Uterus (tissue), 4 donors: ENCODE measurements around the gene SMARCD2. TPM values are rescaled to one million over a fixed set of nuclear protein-coding genes. Genes with fewer than 3 reads are reported as not detected.
"Not testable (repeated sequence)": the region's sequence is repeated elsewhere in the genome, so short reads cannot be mapped to it uniquely, and the experiment has no call there.

ENCODE experiments used
- DNase-seq, 2 donors: peaks; one replicate each; pipeline ENCODE4 v3.0.0-alpha.2; 2019 to 2020
- H3K27ac ChIP-seq, 2 donors: fragments of 200-600 bp; sonication (generic); 1 replicate in 1 of 2; 2 replicates in 1 of 2; pipeline ENCODE4 v1.5.1; 2016 to 2018
- H3K27me3 ChIP-seq, 2 donors: fragments of 200-600 bp; sonication (generic); one replicate each; pipeline ENCODE4 v1.5.1; 2018 to 2019; ENCODE audit warnings: control low read depth in 1 of 2
- H3K36me3 ChIP-seq, 2 donors: fragments of 200-600 bp; sonication (generic); one replicate each; pipeline ENCODE4 v1.5.1; 2019; ENCODE audit warnings: control low read depth in 1 of 2
- H3K4me1 ChIP-seq, 2 donors: fragments of 200-600 bp; sonication (generic); one replicate each; pipeline ENCODE4 v1.5.1; 2018 to 2019; ENCODE audit warnings: control low read depth in 1 of 2
- H3K4me3 ChIP-seq, 2 donors: fragments of 200-600 bp; sonication (generic); 1 replicate in 1 of 2; 2 replicates in 1 of 2; pipeline ENCODE4 v1.5.1; 2018 to 2019; ENCODE audit warnings: mild to moderate bottlenecking in 1 of 2
- H3K9me3 ChIP-seq, 2 donors: fragments of 200-600 bp; sonication (generic); one replicate each; pipeline ENCODE4 v1.5.1; 2019; ENCODE audit warnings: control low read depth in 1 of 2
- POLR2A ChIP-seq, 2 donors: fragments of 450-650 bp; IDR thresholded peaks; one replicate each; pipeline ENCODE4 v1.6.1; 2016; ENCODE audit warnings: antibody characterized with exemption in 2 of 2, mild to moderate bottlenecking in 1 of 2, moderate library complexity in 1 of 2
- intact Hi-C: fragments of 100-400 bp; cut with DNase I; formaldehyde crosslinking; loops from one replicate; pipeline ENCODE4 v1.15.1; 2023; ENCODE audit warnings: low total_unique reads
- total RNA-seq, 4 donors: library from RNA; depleted of rRNA in 3 of 4; stranded (reverse); fragments of >200 nt in 3 of 4; gene quantifications; one replicate each; pipeline versions ENCODE4 v1.1.0 to v1.2.4, GENCODE V29; 2014 to 2023
- TF ChIP-seq, protein P1 (sequence below), 4 experiments: fragments of 200-600 bp in 2 of 4; fragments of 450-650 bp in 2 of 4; sonication (generic) in 2 of 4; IDR thresholded peaks; one replicate each; pipeline ENCODE4 v1.5.1; 2016 to 2019; ENCODE audit warnings: antibody characterized with exemption in 4 of 4, mild to moderate bottlenecking in 2 of 4, moderate library complexity in 1 of 4
- donor health status: DM: yes; HTN: yes; CAD: no.

SMARCD2 gene
- total RNA-seq = 100 to 1,000 TPM in 2 of 4 donors, 10 to 100 TPM in 2; 72.9 to 205 (median 101) TPM

DNA sequence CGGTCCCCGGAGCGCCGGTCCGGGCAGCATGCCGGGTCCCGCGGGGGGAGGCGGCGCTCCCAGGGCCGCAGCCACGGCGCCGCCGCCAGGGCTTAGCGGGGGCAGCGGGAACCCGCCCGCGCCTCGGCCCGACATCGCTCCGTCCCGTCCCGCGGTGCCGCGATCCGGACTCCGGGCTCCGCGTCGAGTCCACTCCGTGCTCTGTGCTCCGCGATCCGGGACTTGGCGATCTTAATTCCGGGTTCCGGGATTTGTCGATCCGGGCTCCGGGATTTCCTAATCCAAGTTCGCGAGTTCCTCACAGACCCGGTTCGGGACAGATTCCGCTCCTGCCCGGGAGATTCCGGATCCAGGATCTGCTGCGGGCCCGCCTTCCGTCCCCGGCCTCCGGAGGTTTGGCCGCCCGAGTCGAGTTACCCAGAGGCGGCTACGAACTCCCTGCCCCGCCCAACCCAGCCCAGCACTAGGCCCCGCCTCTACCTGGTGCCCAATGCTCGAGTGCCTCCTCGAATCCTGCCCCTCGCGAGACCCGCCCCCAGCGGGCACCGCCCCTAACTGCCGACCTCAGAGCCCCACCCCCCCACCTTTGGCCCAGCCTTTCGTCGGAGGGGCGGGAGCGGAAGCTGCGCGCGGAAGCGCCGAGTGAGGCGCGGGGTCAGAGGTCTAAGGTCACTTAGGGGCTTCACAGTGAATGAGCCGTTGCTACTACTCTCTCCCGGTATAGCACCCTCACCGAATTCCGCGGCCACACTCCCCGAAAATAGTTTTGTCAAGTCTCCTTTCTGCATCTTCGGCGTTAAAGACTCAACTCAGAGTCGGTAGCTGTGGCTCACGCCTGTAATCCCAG is at the start of gene SMARCD2:
Gene SMARCD2 (minus strand): TSS at position 146 of the 847 bp plus-strand sequence. CDS start 11 bp downstream, at position 135.
- H3K4me3 ChIP-seq = peak within 1 kb of the TSS; percentile 58 to 70
- TF ChIP-seq, protein P1, sequence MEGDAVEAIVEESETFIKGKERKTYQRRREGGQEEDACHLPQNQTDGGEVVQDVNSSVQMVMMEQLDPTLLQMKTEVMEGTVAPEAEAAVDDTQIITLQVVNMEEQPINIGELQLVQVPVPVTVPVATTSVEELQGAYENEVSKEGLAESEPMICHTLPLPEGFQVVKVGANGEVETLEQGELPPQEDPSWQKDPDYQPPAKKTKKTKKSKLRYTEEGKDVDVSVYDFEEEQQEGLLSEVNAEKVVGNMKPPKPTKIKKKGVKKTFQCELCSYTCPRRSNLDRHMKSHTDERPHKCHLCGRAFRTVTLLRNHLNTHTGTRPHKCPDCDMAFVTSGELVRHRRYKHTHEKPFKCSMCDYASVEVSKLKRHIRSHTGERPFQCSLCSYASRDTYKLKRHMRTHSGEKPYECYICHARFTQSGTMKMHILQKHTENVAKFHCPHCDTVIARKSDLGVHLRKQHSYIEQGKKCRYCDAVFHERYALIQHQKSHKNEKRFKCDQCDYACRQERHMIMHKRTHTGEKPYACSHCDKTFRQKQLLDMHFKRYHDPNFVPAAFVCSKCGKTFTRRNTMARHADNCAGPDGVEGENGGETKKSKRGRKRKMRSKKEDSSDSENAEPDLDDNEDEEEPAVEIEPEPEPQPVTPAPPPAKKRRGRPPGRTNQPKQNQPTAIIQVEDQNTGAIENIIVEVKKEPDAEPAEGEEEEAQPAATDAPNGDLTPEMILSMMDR (IDR thresholded peaks at IDR 0.05) = peak in 2 of 4 experiments; percentile 46 to 80
- peak; percentile 72 to 98 for TF ChIP-seq POLR2A (IDR thresholded peaks at IDR 0.05)
- intact Hi-C loops = no loop called here
- no peaks in the 10 kb centered on the region for H3K9me3 ChIP-seq
- H3K4me1 ChIP-seq = peaks cover 11 to 14% of the 10 kb centered on the region in 2 donors
- peak; percentile 98 to 99 for DNase-seq
- no peaks in the 10 kb centered on the region for H3K36me3 ChIP-seq
- H3K27me3 ChIP-seq = peaks cover 0 to 3% of the 10 kb centered on the region in 2 donors
- H3K27ac ChIP-seq = peak within 1 kb of the TSS; percentile 86 to 95

DNA sequence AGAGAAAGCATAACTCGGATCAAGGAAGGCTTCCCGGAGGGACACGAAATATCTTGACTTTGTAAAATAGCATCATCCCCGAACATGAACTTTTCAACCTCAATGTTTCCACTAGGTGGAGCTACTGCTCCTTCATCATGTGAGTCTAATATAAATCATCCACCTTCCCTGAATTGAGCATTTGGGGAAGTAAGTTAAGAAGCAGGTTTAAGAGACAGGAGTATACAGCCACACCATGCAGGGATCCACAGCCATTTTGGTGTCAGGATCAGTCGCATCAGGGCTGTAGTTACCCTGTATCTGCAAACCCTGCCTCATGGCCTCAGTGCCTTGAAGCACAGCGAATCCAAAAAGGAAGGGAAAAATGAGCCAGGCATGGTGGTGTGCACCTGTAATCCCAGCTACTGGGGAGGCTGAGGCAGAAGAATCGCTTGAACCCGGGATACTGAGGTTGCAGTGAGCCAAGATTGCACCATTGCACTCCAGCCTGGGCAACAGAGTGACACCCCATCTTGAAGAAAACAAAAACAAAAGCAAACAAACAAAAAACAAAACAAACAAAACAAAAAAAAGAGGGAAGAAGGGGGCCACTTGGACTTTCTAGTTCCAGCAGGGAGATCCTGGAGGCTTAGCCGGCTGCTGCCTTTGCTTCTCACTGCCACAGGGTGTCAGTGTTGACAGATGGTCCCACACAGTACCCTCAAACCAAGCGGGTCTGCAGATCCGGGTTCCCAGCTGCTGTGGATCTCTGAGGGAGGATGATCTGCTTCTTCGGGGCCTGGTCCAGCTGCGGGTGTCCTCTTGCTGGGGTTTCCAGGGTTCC is 46.8 kb upstream of the SMARCD2 start:
- H3K27ac ChIP-seq, H3K27me3 ChIP-seq, H3K4me1 ChIP-seq, H3K4me3 ChIP-seq, DNase-seq, H3K9me3 ChIP-seq, intact Hi-C loops, H3K36me3 ChIP-seq: not testable (repeated sequence)
- TF ChIP-seq, protein P1 (IDR thresholded peaks at IDR 0.05) = peak; percentile 14 to 24 (median 20)

DNA sequence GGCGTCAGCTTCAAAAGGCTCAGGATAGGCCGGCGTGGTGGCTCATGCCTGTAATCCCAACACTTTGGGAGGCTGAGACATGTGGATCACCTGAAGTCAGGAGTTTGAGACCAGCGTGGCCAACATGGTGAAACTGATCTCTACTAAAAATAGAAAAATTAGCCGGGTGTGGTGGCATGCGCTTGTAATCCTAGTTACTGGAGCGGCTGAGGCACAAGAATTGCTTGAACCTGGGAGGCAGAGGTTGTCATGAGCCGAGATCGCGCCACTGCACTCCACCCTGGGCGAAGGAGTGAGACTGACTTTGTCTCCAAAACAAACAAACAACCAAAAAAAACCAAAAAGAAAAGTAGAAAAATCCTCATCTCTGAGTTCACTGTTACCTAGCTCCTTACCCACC is 42.6 kb upstream of the SMARCD2 start:
- H3K4me3 ChIP-seq, H3K4me1 ChIP-seq, intact Hi-C loops, H3K27me3 ChIP-seq, H3K36me3 ChIP-seq, DNase-seq, H3K27ac ChIP-seq, H3K9me3 ChIP-seq: not testable (repeated sequence)

DNA sequence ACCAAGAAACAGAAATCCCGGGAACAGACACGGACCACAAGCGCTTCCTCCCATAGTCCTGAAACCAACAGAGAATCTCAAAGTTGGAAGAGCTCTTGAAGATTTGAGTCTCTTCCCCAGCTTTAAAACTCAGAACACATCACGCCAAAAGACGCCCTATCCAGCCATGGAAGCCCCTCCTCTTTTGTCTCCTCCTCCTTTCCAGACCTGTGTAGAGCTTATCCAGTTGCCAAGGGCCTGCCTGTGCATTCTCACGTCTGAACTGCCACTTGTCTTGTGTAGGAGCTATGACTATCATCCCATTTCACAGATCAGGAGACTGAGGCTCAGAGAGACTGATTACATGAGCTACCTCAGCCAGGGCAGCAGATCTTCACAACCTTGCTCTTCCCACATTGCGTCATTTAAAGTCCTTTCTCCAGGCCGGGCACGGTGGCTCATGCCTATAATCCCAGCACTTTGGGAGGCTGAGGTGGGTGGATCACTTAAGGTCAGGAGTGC is 40.2 kb upstream of the SMARCD2 start:
- H3K36me3 ChIP-seq, intact Hi-C loops, H3K27me3 ChIP-seq, H3K9me3 ChIP-seq, H3K4me1 ChIP-seq, H3K27ac ChIP-seq, DNase-seq, H3K4me3 ChIP-seq: not testable (repeated sequence)

- no peak within 1 kb of the TSS for H3K27ac ChIP-seq
- H3K4me3 ChIP-seq = no peak within 1 kb of the TSS
- H3K9me3 ChIP-seq = no peaks in the 10 kb centered on the region
- H3K36me3 ChIP-seq = no peaks in the 10 kb centered on the region
- no peaks in the 10 kb centered on the region for H3K4me1 ChIP-seq
- TF ChIP-seq, protein P1 (IDR thresholded peaks at IDR 0.05) = peak in 3 of 4 experiments; percentile 41 to 55 (median 43)
- no peak for TF ChIP-seq POLR2A (IDR thresholded peaks at IDR 0.05)
- no peaks in the 10 kb centered on the region for H3K27me3 ChIP-seq
- intact Hi-C loops = no loop called here
- DNase-seq = peak in 1 of 2 donors; percentile 28
Measured at GRCh38 chr17:63881935-63882601, 39.6 kb upstream of the SMARCD2 start, which contains the start of gene GH2. TSS of gene GH2 (minus strand) at chr17:63881944. CDS start at chr17:63881801, 143 bp downstream.

GRCh38 chr17:63881337-63881736 is 38.9 kb upstream of the SMARCD2 start:
- H3K4me1 ChIP-seq, H3K9me3 ChIP-seq, H3K27me3 ChIP-seq, intact Hi-C loops, DNase-seq, H3K36me3 ChIP-seq, H3K4me3 ChIP-seq, H3K27ac ChIP-seq: not testable (repeated sequence)
